ENCODE data around the gene ZDHHC14. TPM values are rescaled to one million over a fixed set of nuclear protein-coding genes. Genes with fewer than 3 reads are reported as not detected.
"Not testable (repeated sequence)": the region's sequence is repeated elsewhere in the genome, so short reads cannot be mapped to it uniquely, and the experiment has no call there.

The ZDHHC14 gene
- total RNA-seq, 3 donors from 2014 or later: 9.1 to 10.5 (median 10.0) TPM

DNA sequence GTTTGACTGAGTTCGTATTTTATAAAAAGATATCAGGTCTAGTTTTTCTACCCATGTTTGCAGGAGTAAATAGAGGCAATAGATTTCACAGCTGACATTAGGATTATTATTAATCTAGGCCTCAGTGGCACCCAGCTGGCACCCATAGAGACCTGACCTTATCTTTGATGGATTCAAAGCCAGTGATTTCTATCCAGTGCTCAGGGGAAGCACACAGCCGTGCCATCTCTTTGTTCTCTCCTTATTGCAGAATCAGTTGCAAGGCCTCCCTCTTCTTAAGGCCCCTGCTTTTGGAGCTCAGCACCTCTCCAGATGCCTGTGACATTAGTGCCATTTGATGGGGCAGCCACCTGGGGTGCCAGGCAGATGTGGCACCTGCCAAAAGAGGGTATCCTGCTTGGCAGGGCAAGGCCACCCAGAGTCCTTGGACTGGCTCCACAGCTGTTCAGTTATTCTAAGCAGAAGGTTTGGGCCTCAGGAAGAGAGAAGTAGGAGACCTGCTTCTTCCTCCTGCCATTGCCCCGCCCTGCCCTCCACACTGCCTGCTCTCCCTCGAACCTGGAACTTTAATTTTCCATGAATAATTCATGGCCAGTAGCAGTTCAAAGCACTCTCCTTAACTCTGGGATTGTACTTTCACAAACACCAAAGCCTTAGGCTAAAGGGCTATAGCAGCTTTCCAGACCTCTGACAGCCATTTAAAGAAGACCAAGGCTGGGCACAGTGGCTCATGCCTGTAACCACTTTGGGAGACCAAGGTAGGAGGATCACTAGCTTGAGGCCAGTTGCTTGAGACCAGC lies 206.3 kb downstream of the ZDHHC14 start:
- no peak for DNase-seq

DNA sequence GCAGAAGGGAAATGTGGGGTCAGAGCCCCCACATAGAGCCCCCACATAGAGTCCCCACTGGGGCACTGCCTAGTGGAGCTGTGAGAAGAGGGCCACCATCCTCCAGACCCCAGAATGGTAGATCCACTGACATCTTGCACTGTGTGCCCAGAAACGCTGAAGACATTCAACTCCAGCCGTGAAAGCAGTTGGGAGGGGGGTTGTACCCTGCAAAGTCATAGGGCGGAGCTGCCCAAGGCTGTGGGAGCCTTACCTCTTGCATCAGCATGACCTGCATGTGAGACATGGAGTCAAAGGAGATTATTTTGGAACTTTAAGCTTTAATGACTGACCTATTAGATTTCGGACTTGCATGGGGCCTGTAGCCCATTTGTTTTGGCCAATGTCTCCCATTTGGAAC lies 209.7 kb downstream of the ZDHHC14 start:
- H3K36me3 ChIP-seq (ENCODE audit: low read depth); H3K4me1 ChIP-seq (ENCODE audit: low read depth); H3K9me3 ChIP-seq; intact Hi-C loops (cut with DNase I, micrococcal nuclease); H3K4me3 ChIP-seq; ATAC-seq; DNase-seq: not testable (repeated sequence)

More for the DNA sequence above, 206.3 kb downstream of the ZDHHC14 start:
- intact Hi-C loops (cut with DNase I, micrococcal nuclease): no loop called here
- Histone ChIP-seq H3K4me1 (ENCODE audit: low read depth) (no peaks in the 10 kb centered on the region), H3K4me3 (no peak overlapping the region), H3K9me3 (peaks cover 6% of the 10 kb centered on the region), H3K36me3 (ENCODE audit: low read depth) (no peaks in the 10 kb centered on the region)
- TF ChIP-seq, protein P1, sequence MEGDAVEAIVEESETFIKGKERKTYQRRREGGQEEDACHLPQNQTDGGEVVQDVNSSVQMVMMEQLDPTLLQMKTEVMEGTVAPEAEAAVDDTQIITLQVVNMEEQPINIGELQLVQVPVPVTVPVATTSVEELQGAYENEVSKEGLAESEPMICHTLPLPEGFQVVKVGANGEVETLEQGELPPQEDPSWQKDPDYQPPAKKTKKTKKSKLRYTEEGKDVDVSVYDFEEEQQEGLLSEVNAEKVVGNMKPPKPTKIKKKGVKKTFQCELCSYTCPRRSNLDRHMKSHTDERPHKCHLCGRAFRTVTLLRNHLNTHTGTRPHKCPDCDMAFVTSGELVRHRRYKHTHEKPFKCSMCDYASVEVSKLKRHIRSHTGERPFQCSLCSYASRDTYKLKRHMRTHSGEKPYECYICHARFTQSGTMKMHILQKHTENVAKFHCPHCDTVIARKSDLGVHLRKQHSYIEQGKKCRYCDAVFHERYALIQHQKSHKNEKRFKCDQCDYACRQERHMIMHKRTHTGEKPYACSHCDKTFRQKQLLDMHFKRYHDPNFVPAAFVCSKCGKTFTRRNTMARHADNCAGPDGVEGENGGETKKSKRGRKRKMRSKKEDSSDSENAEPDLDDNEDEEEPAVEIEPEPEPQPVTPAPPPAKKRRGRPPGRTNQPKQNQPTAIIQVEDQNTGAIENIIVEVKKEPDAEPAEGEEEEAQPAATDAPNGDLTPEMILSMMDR (IDR thresholded peaks at IDR 0.05): no peak
- ATAC-seq: no peak

DNA sequence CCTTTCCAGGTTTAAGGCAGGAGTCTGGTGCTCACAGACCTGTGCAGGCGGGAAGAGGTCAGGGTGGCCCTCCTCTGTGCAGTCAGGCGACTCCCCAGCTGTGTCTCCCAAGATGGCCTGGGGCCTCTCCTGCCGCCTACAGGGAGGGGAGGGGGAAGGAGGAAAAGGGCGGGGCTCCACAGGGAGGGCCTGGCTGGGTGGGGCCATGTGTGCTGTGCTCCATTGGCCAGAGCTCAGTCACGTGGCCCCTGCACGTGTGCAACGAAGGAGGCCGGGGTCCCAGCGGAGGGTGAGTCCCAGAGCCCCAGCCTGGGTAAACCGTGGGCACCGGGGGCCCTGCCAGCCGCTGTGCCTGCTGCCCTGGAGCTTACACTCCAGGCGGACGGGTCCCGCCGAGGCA lies 211.6 kb downstream of the ZDHHC14 start:
- TF ChIP-seq, protein P1 (IDR thresholded peaks at IDR 0.05): no peak
- peaks cover 5% of the 10 kb centered on the region for H3K4me1 ChIP-seq (ENCODE audit: low read depth)
- peaks cover 6% of the 10 kb centered on the region for H3K9me3 ChIP-seq
- ATAC-seq (peak; percentile 74), DNase-seq (peak in 1 of 3 donors; percentile 51)
- no peaks in the 10 kb centered on the region for H3K36me3 ChIP-seq (ENCODE audit: low read depth)
- intact Hi-C loops (cut with DNase I, micrococcal nuclease): no loop called here
- no peak overlapping the region for H3K4me3 ChIP-seq

DNA sequence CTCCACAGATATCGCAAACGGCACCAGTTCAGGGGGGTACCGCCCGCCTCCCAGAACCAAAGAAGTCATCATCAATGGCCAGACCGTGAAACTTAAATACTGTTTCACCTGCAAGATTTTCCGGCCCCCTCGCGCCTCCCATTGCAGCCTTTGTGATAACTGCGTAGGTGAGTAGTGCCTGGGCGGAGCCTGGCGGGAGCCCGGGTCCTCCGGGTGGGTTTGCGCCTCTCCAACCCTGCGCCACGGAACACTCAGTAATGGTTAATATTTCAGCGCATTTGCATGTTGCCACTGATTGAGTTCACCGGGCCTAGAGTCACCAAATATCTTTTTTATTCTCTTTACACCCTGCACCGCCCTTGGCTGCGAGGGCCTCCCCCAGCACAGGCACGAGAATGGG lies 212.0 kb downstream of the ZDHHC14 start:
- TF ChIP-seq, protein P1 (IDR thresholded peaks at IDR 0.05): no peak
- Histone ChIP-seq H3K4me3 (no peak overlapping the region), H3K36me3 (ENCODE audit: low read depth) (no peaks in the 10 kb centered on the region), H3K4me1 (ENCODE audit: low read depth) (peaks cover 8% of the 10 kb centered on the region), H3K9me3 (peaks cover 6% of the 10 kb centered on the region)
- intact Hi-C loops (cut with DNase I, micrococcal nuclease): no loop called here
- DNase-seq: no peak
- no peak for ATAC-seq

DNA sequence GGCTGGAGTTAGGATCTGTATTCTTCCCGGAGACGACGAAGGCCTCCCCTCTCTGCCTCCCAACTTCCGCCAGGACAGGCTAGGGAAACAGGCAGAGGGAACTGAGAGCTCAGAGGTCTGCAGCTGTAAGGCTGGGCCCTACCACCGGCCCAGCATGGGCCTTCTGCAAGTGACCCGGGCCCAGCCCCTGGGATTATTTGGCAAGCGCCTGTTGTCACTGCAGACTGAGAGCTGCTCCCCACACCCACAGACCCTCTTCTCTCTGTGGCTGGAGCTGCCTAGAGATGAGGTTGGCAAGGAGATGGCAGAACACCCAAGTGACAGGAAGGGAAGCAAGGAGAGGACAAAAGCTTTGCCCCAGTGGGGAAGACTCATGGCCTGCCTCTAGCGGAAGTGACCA lies 212.6 kb downstream of the ZDHHC14 start:
- Histone ChIP-seq H3K9me3 (peaks cover 6% of the 10 kb centered on the region), H3K36me3 (ENCODE audit: low read depth) (no peaks in the 10 kb centered on the region), H3K4me3 (no peak overlapping the region), H3K4me1 (ENCODE audit: low read depth) (peaks cover 8% of the 10 kb centered on the region)
- intact Hi-C loops (cut with DNase I, micrococcal nuclease): no loop called here
- TF ChIP-seq, protein P1 (IDR thresholded peaks at IDR 0.05): no peak
- no peak for ATAC-seq
- no peak for DNase-seq

DNA sequence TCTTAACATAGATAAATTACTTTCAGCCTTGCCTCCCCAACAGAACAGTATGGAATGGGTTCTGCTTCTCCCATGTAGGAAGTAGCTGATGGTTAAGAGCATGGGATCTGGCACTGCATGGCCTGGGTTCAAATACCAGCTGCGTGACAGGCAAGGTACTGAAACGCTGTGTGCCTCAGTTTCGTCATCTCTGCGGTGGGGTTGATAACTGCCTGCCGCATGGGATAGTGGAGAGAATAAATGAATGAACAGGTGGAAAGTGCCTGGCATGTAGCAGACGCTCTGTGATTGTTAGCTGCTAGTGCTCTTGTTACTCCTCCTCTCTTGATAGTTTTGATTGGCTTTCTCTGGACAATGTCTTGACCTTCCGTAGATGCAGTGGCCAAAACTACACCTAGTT lies 213.3 kb downstream of the ZDHHC14 start:
- ATAC-seq: no peak
- Histone ChIP-seq H3K4me3 (no peak overlapping the region), H3K36me3 (ENCODE audit: low read depth) (no peaks in the 10 kb centered on the region), H3K4me1 (ENCODE audit: low read depth) (peaks cover 8% of the 10 kb centered on the region), H3K9me3 (peaks cover 6% of the 10 kb centered on the region)
- intact Hi-C loops (cut with DNase I, micrococcal nuclease): no loop called here
- TF ChIP-seq, protein P1 (IDR thresholded peaks at IDR 0.05): no peak
- no peak for DNase-seq
